ENCODE measurements around the gene TMEM61. TPM values are rescaled to one million over a fixed set of nuclear protein-coding genes. Genes with fewer than 3 reads are reported as not detected.
"Not testable (repeated sequence)": the region's sequence is repeated elsewhere in the genome, so short reads cannot be mapped to it uniquely, and the experiment has no call there.

The TMEM61 gene
- total and polyA plus RNA-seq, 2 experiments from 2014 or later = not detected

GRCh38 chr1:54953846-54954245, 26.6 kb upstream of the TMEM61 start:
- Histone ChIP-seq H3K27me3 (no peaks in the 10 kb centered on the region), H3K36me3 (no peaks in the 10 kb centered on the region), H3K9me3 (ENCODE audit: low read depth) (no peaks in the 10 kb centered on the region), H3K4me3 (no peak overlapping the region), H3K27ac (no peak overlapping the region), H3K4me1 (ENCODE audit: low read depth) (no peaks in the 10 kb centered on the region)
- no peak for DNase-seq (ENCODE audit: low read depth in 1 of 2, low spot score in 1 of 2)
- no peak for TF ChIP-seq CTCF (IDR thresholded peaks at IDR 0.05; ENCODE audit: low read depth, low read length)

- Histone ChIP-seq H3K4me3 (no peak overlapping the region), H3K27me3 (no peaks in the 10 kb centered on the region), H3K9me3 (ENCODE audit: low read depth) (no peaks in the 10 kb centered on the region), H3K36me3 (no peaks in the 10 kb centered on the region), H3K27ac (no peak overlapping the region), H3K4me1 (ENCODE audit: low read depth) (no peaks in the 10 kb centered on the region)
- no peak for TF ChIP-seq CTCF (IDR thresholded peaks at IDR 0.05; ENCODE audit: low read depth, low read length)
- peak in 1 of 2 donors; percentile 85 for DNase-seq (ENCODE audit: low read depth in 1 of 2, low spot score in 1 of 2)
Observed at GRCh38 chr1:54955359-54955758, 25.1 kb upstream of the TMEM61 start.

- no peak for TF ChIP-seq CTCF (IDR thresholded peaks at IDR 0.05; ENCODE audit: low read depth, low read length)
- Histone ChIP-seq H3K36me3 (no peaks in the 10 kb centered on the region), H3K9me3 (ENCODE audit: low read depth) (no peaks in the 10 kb centered on the region), H3K27me3 (no peaks in the 10 kb centered on the region), H3K27ac (no peak overlapping the region), H3K4me3 (no peak overlapping the region), H3K4me1 (ENCODE audit: low read depth) (no peaks in the 10 kb centered on the region)
- DNase-seq (ENCODE audit: low read depth in 1 of 2, low spot score in 1 of 2) = no peak
Observed at GRCh38 chr1:54956726-54957125, 23.7 kb upstream of the TMEM61 start.

- Histone ChIP-seq H3K4me3 (no peak overlapping the region), H3K36me3 (no peaks in the 10 kb centered on the region)
- peak in 1 of 2 donors; percentile 60 for DNase-seq (ENCODE audit: low read depth in 1 of 2, low spot score in 1 of 2)
Observed at GRCh38 chr1:54959241-54959640, 21.2 kb upstream of the TMEM61 start.

GRCh38 chr1:54962612-54963395, 17.6 kb upstream of the TMEM61 start:
- DNase-seq (ENCODE audit: low read depth in 1 of 2, low spot score in 1 of 2) = no peak
- no peak overlapping the region for H3K4me3 ChIP-seq
- H3K9me3 ChIP-seq (ENCODE audit: low read depth) = no peaks in the 10 kb centered on the region
- no peaks in the 10 kb centered on the region for H3K36me3 ChIP-seq
- no peaks in the 10 kb centered on the region for H3K27me3 ChIP-seq
- H3K4me1 ChIP-seq (ENCODE audit: low read depth) = no peaks in the 10 kb centered on the region
- TF ChIP-seq CTCF (IDR thresholded peaks at IDR 0.05; ENCODE audit: low read depth, low read length) = no peak
- no peak overlapping the region for H3K27ac ChIP-seq

More at GRCh38 chr1:54959241-54959640, 21.2 kb upstream of the TMEM61 start:
- no peaks in the 10 kb centered on the region for H3K27me3 ChIP-seq
- no peaks in the 10 kb centered on the region for H3K9me3 ChIP-seq (ENCODE audit: low read depth)
- H3K4me1 ChIP-seq (ENCODE audit: low read depth) = no peaks in the 10 kb centered on the region
- no peak for TF ChIP-seq CTCF (IDR thresholded peaks at IDR 0.05; ENCODE audit: low read depth, low read length)
- no peak overlapping the region for H3K27ac ChIP-seq

GRCh38 chr1:54963829-54964228, 16.6 kb upstream of the TMEM61 start:
- H3K4me1 ChIP-seq (ENCODE audit: low read depth); H3K27ac ChIP-seq; H3K36me3 ChIP-seq; H3K4me3 ChIP-seq; DNase-seq (ENCODE audit: low read depth in 1 of 2, low spot score in 1 of 2); H3K9me3 ChIP-seq (ENCODE audit: low read depth); H3K27me3 ChIP-seq: not testable (repeated sequence)

Measured in cardiac muscle cell (in vitro differentiated cells and primary cell).